Hematopoietic multipotent progenitor cell treated with erythropoietin and hydrocortisone succinate and interleukin-3 and kit ligand, for 17 days (in vitro differentiated cells): ENCODE measurements around the gene BORCS8.
A peak's percentile ranks its signal among the peaks of the same experiment; 100 is the strongest.
"Not testable (repeated sequence)": the region's sequence is repeated elsewhere in the genome, so short reads cannot be mapped to it uniquely, and the experiment has no call there.

Experiments used
- DNase-seq: peaks from one replicate; pipeline ENCODE4 v3.0.0-alpha.2; 2015; ENCODE audit warnings: low spot score

The BORCS8 gene

DNA sequence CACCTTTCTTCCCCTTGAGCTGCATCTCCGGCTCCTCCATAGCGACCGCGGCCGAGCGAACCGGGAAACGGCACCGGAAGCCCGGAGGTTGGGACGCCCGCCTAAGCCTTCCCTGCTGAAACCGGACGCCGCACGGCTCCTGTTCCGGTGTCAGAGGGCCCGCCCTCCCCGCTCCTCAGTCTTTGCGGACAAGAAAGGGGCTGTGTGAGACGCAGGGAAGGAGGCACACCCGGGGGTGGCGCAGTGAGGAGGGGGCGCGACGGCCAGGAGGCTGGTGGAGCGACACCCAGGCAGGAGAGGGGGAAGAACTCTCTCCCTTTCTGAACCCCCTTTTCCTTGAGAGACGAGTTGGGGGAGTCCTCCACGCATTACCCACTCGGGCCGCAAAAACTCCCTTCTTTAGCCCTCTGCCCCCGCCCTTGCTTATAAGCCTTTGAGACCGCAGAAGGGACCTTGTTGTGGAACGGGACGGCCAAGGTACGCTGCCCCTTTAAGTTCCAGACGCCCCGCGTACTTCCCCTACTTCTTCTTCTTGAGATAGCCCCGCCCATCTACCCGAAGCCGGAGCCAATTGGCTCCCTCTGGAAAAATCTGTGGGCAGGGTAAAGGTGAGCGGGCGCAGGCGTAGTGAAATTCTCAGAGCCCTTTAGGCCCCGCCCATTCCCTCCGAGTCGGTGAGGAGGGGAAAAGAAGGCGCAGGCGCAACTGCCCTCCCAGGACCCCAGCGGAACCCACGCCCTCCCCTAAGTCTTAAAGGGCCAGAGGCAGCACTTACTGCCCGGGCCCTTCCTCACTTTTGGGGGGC lies at the start of gene BORCS8, which contains the start of gene RFXANK:
BORCS8 (minus strand) TSS at position 75 of the 805 bp plus-strand sequence; CDS start at position 40, 35 bp downstream.
RFXANK (plus strand) TSS at position 181 of the 805 bp plus-strand sequence. CDS start 1,689 bp downstream, outside the sequence.
- peak; percentile 100 for DNase-seq

GRCh38 chr19:19240476-19240875 lies 48.5 kb upstream of the BORCS8 start:
- DNase-seq, result no peak

DNA sequence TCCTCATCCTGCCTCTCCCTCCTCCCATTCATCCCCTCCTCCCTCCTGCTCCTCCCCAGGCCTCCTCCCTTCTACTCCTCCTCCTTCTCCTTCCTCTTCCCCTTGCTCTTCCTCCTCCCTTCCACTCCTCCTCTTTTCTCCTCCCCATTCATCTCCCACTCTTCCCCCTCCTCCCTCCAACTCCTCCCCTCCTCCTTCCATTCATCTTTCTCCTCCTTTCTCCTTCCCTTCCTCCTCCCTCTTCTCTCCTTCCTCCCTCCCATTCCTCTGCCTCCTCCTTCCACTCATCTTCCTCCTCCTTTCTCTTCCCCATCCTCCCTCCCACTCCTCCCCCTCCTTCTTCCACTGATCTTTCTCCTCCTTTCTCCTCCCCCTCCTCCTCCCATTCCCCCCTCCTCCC lies 47.7 kb upstream of the BORCS8 start:
- no peak for DNase-seq

DNA sequence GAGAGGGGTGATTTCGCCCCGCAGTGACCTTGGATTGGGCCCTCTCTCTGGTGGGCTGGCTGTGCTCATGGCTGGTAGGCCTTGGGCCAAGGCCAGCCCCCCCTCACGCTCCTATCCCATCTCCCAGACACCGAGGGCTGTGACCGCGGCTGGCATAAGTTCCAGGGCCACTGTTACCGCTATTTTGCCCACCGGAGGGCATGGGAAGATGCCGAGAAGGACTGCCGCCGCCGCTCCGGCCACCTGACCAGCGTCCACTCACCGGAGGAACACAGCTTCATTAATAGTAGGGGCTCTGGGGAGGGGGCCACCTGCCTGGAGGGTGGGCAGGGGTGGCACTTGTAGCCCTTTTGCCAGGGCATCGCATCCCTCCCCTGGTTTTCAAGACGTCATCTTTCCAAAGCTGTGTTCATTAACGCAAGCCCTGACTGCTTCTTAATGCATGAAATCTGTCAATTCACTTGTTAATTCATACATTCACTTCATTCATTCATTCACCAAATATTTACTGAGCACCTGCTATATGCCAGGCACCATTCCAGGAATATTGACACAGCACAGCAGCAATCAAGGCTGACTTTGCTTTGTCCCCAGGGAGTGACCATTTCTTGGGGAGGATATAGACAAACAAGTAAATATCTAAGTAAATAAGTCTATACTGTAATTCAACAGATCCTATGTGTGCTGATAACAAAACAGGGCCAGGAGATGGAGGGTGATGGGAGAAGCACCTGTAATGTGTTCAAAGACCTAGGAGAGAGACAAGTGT lies 46.4 kb upstream of the BORCS8 start:
- DNase-seq, result no peak

DNA sequence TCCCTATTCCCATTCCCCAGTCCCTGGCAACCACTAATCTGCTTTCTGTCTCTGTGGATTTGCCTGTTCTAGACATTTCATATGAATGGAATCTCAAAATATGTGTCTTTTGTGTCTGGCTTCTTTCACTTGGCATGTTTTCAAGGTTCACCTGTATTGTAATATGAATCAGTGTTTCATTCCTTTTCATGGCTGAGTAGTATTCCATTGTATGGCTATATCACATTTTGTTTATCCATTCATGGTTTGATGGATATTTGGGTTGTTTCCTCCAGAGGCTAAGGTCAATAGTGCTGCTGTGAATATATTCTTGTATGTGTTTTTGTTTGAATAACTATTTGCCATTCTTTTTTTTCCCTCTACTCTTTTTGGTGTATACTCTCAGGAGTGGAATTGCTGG lies 44.2 kb upstream of the BORCS8 start:
- no peak for DNase-seq

DNA sequence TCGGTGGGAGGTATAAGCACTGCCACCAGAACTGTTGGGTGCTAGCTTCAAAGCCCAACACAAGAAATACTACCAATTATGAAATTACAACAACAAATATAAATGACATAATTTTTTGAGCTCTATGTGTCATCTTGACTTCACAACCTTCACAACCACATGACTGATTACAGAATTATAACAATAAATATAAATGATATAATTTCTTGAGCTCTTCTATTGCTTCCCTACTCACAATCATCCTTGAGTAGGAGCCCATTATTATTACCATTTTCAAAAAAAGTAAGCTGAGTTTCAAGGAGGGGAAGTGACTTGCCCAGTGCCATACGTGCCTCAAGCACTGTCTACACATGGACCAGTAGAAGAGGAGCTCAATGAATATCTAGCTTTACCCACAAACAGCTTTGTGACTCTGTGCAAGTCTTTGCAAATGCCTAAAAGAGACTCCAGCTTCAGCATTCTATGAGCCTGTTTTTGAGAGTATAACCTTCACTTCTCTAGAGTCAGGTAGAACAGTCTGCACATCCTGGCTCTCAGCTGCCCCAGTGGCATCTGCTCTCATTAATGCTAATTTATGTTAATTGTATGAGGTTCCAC lies 42.4 kb upstream of the BORCS8 start:
- DNase-seq, result no peak

DNA sequence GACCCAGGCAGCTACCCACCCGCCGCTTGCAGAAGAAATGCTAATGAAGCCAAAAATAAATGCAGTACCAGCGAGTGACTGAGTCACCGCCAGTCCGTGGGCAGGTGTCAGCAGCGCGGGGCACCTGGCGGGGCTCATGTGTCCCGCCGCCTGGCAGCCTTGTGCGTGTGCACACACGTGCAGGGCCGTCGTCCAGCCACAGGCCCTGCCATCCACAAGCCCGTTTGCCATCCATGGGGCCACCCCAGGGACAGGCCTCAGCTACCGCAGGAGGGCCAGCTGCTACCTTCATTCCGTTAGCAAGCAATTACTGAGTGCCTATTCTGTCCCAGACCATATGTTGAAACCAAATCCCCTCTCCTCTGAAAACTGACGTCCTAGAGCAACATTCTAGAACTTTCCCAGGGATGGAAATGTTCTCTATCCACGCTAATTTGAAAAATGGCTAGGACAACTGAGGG lies 40.3 kb upstream of the BORCS8 start:
- no peak for DNase-seq

DNA sequence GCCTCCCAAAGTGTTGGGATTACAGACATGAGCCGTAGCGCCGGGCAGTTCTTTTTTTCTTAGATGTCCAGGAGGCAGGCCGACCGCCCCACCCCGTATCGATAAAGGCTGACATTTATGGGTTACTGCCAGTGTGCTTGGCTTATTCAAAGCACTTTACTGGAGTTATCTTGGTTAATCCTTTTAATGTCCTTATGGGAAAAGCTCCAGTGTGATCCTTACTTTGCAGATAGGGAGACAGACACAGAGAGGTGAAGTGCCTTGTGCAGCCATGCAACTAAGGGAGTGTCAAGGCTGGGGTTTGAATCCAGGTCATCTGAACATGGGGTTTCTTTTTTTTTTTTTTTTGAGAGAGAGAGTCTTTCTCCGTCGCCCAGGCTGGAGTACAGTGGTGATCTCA lies 39.0 kb upstream of the BORCS8 start:
- DNase-seq, result no peak

DNA sequence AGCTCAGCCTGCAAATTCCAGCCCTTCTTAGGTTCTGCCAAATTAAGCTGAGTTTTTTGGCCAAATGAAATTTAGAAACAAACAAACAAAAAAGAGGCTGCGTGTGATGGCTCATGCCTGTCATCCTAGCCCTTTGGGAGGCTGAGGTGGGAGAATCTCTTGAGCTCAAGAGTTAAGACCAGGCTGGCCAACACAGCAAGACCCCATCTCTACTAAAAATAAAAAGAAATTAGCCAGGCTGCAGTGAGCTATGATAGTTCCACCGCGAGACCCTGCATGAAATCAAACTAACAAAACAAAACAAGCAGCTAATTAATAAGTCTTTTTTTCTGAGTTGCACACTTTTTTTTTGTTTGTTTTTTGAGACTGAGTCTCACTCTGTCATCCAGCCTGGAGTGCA lies 37.7 kb upstream of the BORCS8 start:
- DNase-seq, result no peak

GRCh38 chr19:19227217-19227616 lies 35.3 kb upstream of the BORCS8 start:
- no peak for DNase-seq

GRCh38 chr19:19226663-19227062 lies 34.7 kb upstream of the BORCS8 start:
- no peak for DNase-seq

GRCh38 chr19:19226204-19226603 lies 34.3 kb upstream of the BORCS8 start:
- no peak for DNase-seq

DNA sequence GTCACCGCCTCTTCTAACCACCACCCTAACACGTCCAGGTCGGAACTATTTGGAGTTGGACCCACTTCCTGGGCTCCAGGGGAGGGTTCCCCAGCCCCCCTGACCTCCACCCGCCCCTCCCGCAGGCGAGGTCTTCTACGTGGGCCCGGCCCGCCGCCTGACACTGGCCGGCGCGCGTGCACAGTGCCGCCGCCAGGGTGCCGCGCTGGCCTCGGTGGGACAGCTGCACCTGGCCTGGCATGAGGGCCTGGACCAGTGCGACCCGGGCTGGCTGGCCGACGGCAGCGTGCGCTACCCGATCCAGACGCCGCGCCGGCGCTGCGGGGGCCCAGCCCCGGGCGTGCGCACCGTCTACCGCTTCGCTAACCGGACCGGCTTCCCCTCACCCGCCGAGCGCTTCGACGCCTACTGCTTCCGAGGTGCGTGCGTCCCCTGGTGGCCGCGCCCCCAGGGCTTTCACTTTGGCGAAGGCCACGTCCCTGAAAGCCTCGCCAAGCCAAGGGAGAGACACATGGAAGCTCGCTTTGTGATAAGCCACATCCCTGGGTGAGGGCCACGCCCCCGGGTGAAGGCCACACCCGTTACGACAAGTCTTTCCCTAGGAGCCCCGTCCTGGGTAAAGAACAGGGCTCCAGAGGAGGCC lies 33.0 kb upstream of the BORCS8 start:
- DNase-seq, result peak; percentile 72

GRCh38 chr19:19224150-19224851 lies 32.3 kb upstream of the BORCS8 start:
- DNase-seq, result no peak

DNA sequence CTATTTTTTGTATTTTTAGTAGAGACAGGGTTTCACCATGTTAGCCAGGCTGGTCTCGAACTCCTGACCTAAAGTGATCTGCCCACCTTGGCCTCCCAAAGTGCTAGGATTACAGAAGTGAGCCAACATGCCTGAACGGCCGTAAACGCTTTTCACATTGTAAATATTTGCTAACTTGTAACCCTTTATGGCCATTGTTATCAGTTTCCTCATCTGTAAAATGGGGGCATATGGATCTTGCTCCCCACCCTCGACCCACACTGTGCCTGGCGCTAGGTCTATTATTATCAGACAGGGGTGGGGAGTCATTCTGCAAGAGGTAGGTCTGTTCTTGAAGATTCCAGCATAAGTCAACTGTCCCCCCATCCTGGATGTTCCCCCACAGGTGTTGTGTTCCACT lies 31.7 kb upstream of the BORCS8 start:
- DNase-seq, result no peak

DNA sequence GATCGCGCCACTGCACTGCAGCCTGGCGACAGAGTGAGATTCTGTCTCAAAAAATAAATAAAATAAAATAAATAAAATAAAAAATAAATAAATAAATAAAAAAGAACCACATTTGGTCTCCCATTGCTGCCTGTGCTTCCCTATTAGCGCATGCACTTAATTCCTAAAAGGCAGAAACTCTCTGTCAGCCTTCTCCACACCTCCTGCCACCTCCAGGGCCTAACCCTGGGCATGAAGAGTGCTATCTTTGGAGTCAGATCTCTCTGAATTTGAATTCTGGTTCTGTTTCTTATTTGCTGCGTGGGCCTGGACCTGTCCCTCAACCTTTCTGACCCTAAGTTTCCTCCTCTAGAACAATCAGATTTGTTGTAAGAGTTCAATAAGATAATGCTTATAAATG lies 31.1 kb upstream of the BORCS8 start:
- no peak for DNase-seq

- not testable (repeated sequence) for DNase-seq
These were observed 29.0 kb upstream of the BORCS8 start for GRCh38 chr19:19221000-19221399.

- no peak for DNase-seq
These were observed 27.0 kb upstream of the BORCS8 start for GRCh38 chr19:19218911-19219310.

- no peak for DNase-seq
These were observed 25.1 kb upstream of the BORCS8 start for GRCh38 chr19:19217099-19217498.

- DNase-seq, result no peak
These were observed 23.8 kb upstream of the BORCS8 start for GRCh38 chr19:19215792-19216191.

- no peak for DNase-seq
These were observed 22.9 kb upstream of the BORCS8 start for GRCh38 chr19:19214892-19215291.

GRCh38 chr19:19214159-19214490 lies 22.2 kb upstream of the BORCS8 start:
- no peak for DNase-seq
